Measurements from ENCODE around the gene SAMD11. TPM values are rescaled to one million over a fixed set of nuclear protein-coding genes. Genes with fewer than 3 reads are reported as not detected.

Gene SAMD11
- total and polyA plus RNA-seq, 10 of the 15 experiments (the other 5 are each of a cell fraction or from before 2014, with no cell fraction given) = 0.04 to 0.31 (median 0.19) TPM; not detected in 6

DNA sequence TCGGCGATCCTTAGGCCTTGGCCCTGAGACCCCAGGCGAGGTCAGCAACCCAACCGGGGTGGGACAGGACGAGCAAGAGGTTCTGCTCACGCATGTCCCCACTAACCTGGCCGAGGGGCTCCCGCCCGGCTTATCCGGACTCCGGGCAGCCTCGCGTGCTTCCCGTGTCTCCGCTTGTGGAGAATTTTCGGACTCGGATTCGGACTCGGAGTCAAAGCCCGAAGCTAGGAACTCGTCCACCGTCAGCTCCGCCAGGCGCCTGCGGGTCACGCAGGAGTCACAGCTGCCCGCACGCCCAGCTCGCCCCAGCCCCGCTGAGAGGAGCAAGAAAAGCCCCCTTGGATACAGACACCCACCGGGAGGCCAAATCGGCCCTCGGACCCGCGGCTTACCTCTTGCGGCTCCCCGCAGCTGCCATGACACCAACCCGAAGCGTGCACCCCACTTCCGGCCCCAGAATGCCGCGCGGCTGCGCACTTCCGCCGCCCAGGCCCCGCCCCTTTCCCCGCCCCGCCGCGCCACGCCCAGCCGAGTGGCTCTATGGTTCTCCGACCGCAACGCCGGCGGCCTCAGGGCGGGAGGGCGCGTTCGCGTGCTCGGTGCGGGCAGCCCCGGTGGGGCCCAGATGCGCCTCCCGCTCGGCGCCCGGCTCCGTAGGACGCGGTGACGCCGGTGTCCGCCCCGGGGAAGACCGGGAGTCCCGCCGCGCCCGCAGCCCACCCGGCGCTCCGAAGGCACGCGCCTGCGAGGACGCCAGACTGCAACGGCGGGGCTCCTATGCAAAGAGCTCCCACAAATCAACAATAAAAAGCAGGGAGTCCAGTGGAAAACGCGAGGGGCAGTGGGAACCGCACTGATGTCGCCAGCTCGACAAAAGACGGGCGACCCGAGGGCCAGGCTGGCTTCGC lies 35.4 kb downstream of the SAMD11 start, which contains the start of gene NOC2L (continued):
- TF ChIP-seq BHLHE40 (IDR thresholded peaks at IDR 0.05; ENCODE audit: borderline replicate concordance in 1 of 2, low read depth in 2 of 2, low read length in 1 of 2) (peak in 1 of 2 experiments; percentile 84; a peak in 3 of 4 replicates), STAT3 (IDR thresholded peaks at IDR 0.05; ENCODE audit: low read depth, low read length) (no peak), NFYB (IDR thresholded peaks at IDR 0.05; ENCODE audit: insufficient read depth, low read depth, low read length) (no peak), EED (IDR thresholded peaks at IDR 0.05; ENCODE audit: low read depth) (no peak), NFYA (IDR thresholded peaks at IDR 0.05; ENCODE audit: borderline replicate concordance, low read depth, low read length) (no peak), SMAD1 (IDR thresholded peaks at IDR 0.05; ENCODE audit: low read depth, partially characterized antibody) (no peak), BCL11A (IDR thresholded peaks at IDR 0.05; ENCODE audit: low read depth, low read length) (no peak), SPI1 (IDR thresholded peaks at IDR 0.05; ENCODE audit: borderline replicate concordance, insufficient read depth, low read depth, low read length) (peak; percentile 3; the same call in 1 of the 2 replicates), NFIC (IDR thresholded peaks at IDR 0.05; ENCODE audit: low read depth, low read length) (no peak), PAX8 (IDR thresholded peaks at IDR 0.05) (no peak), CREB1 (IDR thresholded peaks at IDR 0.05; ENCODE audit: low read depth) (peak; percentile 72; the same call in 1 of the 2 replicates)
- TF ChIP-seq, protein P1, sequence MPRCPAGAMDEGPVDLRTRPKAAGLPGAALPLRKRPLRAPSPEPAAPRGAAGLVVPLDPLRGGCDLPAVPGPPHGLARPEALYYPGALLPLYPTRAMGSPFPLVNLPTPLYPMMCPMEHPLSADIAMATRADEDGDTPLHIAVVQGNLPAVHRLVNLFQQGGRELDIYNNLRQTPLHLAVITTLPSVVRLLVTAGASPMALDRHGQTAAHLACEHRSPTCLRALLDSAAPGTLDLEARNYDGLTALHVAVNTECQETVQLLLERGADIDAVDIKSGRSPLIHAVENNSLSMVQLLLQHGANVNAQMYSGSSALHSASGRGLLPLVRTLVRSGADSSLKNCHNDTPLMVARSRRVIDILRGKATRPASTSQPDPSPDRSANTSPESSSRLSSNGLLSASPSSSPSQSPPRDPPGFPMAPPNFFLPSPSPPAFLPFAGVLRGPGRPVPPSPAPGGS (IDR thresholded peaks at IDR 0.05; ENCODE audit: borderline replicate concordance, insufficient read depth, low read depth, low read length, poor library complexity, severe bottlenecking) = no peak
- TF ChIP-seq, protein P2, sequence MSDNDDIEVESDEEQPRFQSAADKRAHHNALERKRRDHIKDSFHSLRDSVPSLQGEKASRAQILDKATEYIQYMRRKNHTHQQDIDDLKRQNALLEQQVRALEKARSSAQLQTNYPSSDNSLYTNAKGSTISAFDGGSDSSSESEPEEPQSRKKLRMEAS (IDR thresholded peaks at IDR 0.05; ENCODE audit: low read depth, low read length) = peak; percentile 63; the same call in 1 of the 2 replicates
- TF ChIP-seq, protein P3, sequence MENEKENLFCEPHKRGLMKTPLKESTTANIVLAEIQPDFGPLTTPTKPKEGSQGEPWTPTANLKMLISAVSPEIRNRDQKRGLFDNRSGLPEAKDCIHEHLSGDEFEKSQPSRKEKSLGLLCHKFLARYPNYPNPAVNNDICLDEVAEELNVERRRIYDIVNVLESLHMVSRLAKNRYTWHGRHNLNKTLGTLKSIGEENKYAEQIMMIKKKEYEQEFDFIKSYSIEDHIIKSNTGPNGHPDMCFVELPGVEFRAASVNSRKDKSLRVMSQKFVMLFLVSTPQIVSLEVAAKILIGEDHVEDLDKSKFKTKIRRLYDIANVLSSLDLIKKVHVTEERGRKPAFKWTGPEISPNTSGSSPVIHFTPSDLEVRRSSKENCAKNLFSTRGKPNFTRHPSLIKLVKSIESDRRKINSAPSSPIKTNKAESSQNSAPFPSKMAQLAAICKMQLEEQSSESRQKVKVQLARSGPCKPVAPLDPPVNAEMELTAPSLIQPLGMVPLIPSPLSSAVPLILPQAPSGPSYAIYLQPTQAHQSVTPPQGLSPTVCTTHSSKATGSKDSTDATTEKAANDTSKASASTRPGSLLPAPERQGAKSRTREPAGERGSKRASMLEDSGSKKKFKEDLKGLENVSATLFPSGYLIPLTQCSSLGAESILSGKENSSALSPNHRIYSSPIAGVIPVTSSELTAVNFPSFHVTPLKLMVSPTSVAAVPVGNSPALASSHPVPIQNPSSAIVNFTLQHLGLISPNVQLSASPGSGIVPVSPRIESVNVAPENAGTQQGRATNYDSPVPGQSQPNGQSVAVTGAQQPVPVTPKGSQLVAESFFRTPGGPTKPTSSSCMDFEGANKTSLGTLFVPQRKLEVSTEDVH (IDR thresholded peaks at IDR 0.05; ENCODE audit: low read depth, partially characterized antibody) = no peak
- TF ChIP-seq, protein P4, sequence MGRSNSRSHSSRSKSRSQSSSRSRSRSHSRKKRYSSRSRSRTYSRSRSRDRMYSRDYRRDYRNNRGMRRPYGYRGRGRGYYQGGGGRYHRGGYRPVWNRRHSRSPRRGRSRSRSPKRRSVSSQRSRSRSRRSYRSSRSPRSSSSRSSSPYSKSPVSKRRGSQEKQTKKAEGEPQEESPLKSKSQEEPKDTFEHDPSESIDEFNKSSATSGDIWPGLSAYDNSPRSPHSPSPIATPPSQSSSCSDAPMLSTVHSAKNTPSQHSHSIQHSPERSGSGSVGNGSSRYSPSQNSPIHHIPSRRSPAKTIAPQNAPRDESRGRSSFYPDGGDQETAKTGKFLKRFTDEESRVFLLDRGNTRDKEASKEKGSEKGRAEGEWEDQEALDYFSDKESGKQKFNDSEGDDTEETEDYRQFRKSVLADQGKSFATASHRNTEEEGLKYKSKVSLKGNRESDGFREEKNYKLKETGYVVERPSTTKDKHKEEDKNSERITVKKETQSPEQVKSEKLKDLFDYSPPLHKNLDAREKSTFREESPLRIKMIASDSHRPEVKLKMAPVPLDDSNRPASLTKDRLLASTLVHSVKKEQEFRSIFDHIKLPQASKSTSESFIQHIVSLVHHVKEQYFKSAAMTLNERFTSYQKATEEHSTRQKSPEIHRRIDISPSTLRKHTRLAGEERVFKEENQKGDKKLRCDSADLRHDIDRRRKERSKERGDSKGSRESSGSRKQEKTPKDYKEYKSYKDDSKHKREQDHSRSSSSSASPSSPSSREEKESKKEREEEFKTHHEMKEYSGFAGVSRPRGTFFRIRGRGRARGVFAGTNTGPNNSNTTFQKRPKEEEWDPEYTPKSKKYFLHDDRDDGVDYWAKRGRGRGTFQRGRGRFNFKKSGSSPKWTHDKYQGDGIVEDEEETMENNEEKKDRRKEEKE (IDR thresholded peaks at IDR 0.05) = no peak
- TF ChIP-seq, protein P5, sequence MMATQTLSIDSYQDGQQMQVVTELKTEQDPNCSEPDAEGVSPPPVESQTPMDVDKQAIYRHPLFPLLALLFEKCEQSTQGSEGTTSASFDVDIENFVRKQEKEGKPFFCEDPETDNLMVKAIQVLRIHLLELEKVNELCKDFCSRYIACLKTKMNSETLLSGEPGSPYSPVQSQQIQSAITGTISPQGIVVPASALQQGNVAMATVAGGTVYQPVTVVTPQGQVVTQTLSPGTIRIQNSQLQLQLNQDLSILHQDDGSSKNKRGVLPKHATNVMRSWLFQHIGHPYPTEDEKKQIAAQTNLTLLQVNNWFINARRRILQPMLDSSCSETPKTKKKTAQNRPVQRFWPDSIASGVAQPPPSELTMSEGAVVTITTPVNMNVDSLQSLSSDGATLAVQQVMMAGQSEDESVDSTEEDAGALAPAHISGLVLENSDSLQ (IDR thresholded peaks at IDR 0.05) = no peak
